Fibroblast of gingiva (primary cell): ENCODE results near the gene IL15RA.
"Not testable (repeated sequence)": the region's sequence is repeated elsewhere in the genome, so short reads cannot be mapped to it uniquely, and the experiment has no call there.

Experiments used
- DNase-seq: peaks from one replicate; pipeline ENCODE4 v3.0.0-alpha.2; 2011; ENCODE audit warnings: low read depth

Gene IL15RA

GRCh38 chr10:5968681-5969453 lies 8.5 kb downstream of the IL15RA start:
- DNase-seq = no peak

- no peak for DNase-seq
Measured at GRCh38 chr10:5968037-5968680, 9.2 kb downstream of the IL15RA start.

- DNase-seq = no peak
Measured at GRCh38 chr10:5965266-5965665, 12.1 kb downstream of the IL15RA start.

- DNase-seq = no peak
Measured at GRCh38 chr10:5964736-5965135, 12.6 kb downstream of the IL15RA start.

GRCh38 chr10:5963591-5963990 lies 13.8 kb downstream of the IL15RA start:
- no peak for DNase-seq

- no peak for DNase-seq
Measured at GRCh38 chr10:5963071-5963470, 14.3 kb downstream of the IL15RA start.

- DNase-seq = not testable (repeated sequence)
Measured at GRCh38 chr10:5962358-5962940, 14.9 kb downstream of the IL15RA start.

GRCh38 chr10:5961405-5962100 lies 15.8 kb downstream of the IL15RA start:
- DNase-seq = no peak

- DNase-seq = not testable (repeated sequence)
Measured at GRCh38 chr10:5960973-5961275, 16.4 kb downstream of the IL15RA start.

- no peak for DNase-seq
Measured at GRCh38 chr10:5960070-5960972, 17.0 kb downstream of the IL15RA start.

GRCh38 chr10:5959581-5960069 lies 17.7 kb downstream of the IL15RA start:
- no peak for DNase-seq

GRCh38 chr10:5959142-5959541 lies 18.2 kb downstream of the IL15RA start:
- DNase-seq = no peak

GRCh38 chr10:5958675-5959074 lies 18.7 kb downstream of the IL15RA start:
- DNase-seq = no peak

- DNase-seq = peak; percentile 63
Measured at GRCh38 chr10:5958077-5958476, 19.3 kb downstream of the IL15RA start.

- DNase-seq = no peak
Measured at GRCh38 chr10:5956146-5956936, 21.0 kb downstream of the IL15RA start.

- no peak for DNase-seq
Measured at GRCh38 chr10:5953676-5954075, 23.7 kb downstream of the IL15RA start.

- DNase-seq = no peak
Measured at GRCh38 chr10:5952731-5953385, 24.5 kb downstream of the IL15RA start.

- no peak for DNase-seq
Measured at GRCh38 chr10:5951721-5952407, 25.5 kb downstream of the IL15RA start.

- no peak for DNase-seq
Measured at GRCh38 chr10:5951167-5951711, 26.1 kb downstream of the IL15RA start.
